HepG2 (cell line): Measurements from ENCODE around the gene CENPP. TPM values are rescaled to one million over a fixed set of nuclear protein-coding genes. Genes with fewer than 3 reads are reported as not detected.

Source experiments
- AGO1 ChIP-seq: fragments of 200-400 bp; formaldehyde crosslinking; IDR thresholded peaks from 2 replicates; pipeline ENCODE4 v1.6.1; 2017; ENCODE audit warnings: mild to moderate bottlenecking, low read depth, low read length, moderate library complexity; ENCODE audit not compliant: poor library complexity, severe bottlenecking
- HES4 ChIP-seq: sonication (generic); formaldehyde crosslinking; IDR thresholded peaks from 2 replicates; pipeline ENCODE4 v1.9.0; 2021; ENCODE audit warnings: mild to moderate bottlenecking, missing genetic modification reagents, borderline replicate concordance
- HMGA1 ChIP-seq: sonication (generic); formaldehyde crosslinking; conservative IDR thresholded peaks from 2 replicates; pipeline ENCODE4 v1.4.0; 2020; ENCODE audit warnings: missing genetic modification reagents
- MLLT10 ChIP-seq: sonication (generic); formaldehyde crosslinking; IDR thresholded peaks from 2 replicates; pipeline ENCODE4 v1.4.0; 2020; ENCODE audit warnings: missing genetic modification reagents
- RAD51 ChIP-seq: fragments of 450-650 bp; IDR thresholded peaks from 2 replicates; pipeline ENCODE4 v1.6.1; 2016; ENCODE audit warnings: borderline replicate concordance
- SRSF4 ChIP-seq: fragments of 200-400 bp; formaldehyde crosslinking; IDR thresholded peaks from one replicate; pipeline ENCODE4 v1.6.1; 2018; ENCODE audit warnings: mild to moderate bottlenecking, low read depth, low read length, moderate library complexity; ENCODE audit not compliant: poor library complexity, severe bottlenecking
- SUZ12 ChIP-seq: fragments of 150-350 bp; IDR thresholded peaks from 2 replicates; pipeline ENCODE4 v1.6.1; 2014; ENCODE audit warnings: low read depth, low read length
- TEAD2 ChIP-seq: sonication (generic); formaldehyde crosslinking; IDR thresholded peaks from 2 replicates; pipeline ENCODE4 v1.9.0; 2021; ENCODE audit warnings: missing genetic modification reagents
- ZMAT3 ChIP-seq: sonication (generic); formaldehyde crosslinking; conservative IDR thresholded peaks from 2 replicates; pipeline ENCODE4 v1.7.0; 2021; ENCODE audit warnings: missing genetic modification reagents
- ZNF224 ChIP-seq: sonication (generic); formaldehyde crosslinking; IDR thresholded peaks from 2 replicates; pipeline ENCODE4 v1.5.0; 2020; ENCODE audit warnings: mild to moderate bottlenecking, missing genetic modification reagents
- polyA plus RNA-seq, 8 experiments: library from polyadenylated mRNA; depleted of rRNA in 3 of 8; stranded (reverse) in 7 of 8; unstranded in 1 of 8; fragments of >200 nt; fragmentation: Illumina TruSeq in 4 of 8; extraction: Trizol in 4 of 8; gene quantifications; 2 replicates each; pipeline versions ENCODE4 v1.2.1 to v1.2.3, GENCODE V29; 2011 to 2016; ENCODE audit warnings: low read depth in 4 of 8, missing spikeins in 1 of 8, mixed read lengths in 1 of 8; ENCODE audit not compliant: insufficient read depth in 1 of 8
- total RNA-seq, 5 experiments: library from RNA; depleted of rRNA; stranded (reverse); fragments of >200 nt; fragmentation: Illumina TruSeq; extraction: Trizol; gene quantifications; 2 replicates each; pipeline ENCODE4 v1.2.3, GENCODE V29; 2016; ENCODE audit warnings: low read depth in 1 of 5
- TF ChIP-seq, protein P1 (sequence below): sonication (generic); formaldehyde crosslinking; IDR thresholded peaks from 2 replicates; pipeline ENCODE4 v1.4.0; 2020; ENCODE audit warnings: mild to moderate bottlenecking, missing genetic modification reagents, borderline replicate concordance
- TF ChIP-seq, protein P2 (sequence below): sonication (generic); formaldehyde crosslinking; IDR thresholded peaks from 2 replicates; pipeline ENCODE4 v1.4.0; 2020; ENCODE audit warnings: mild to moderate bottlenecking, missing genetic modification reagents
- TF ChIP-seq, protein P3 (sequence below): sonication (generic); formaldehyde crosslinking; IDR thresholded peaks from 2 replicates; pipeline ENCODE4 v1.4.0; 2020; ENCODE audit warnings: missing genetic modification reagents, mild to moderate bottlenecking, borderline replicate concordance
- TF ChIP-seq, protein P4 (sequence below): sonication (generic); formaldehyde crosslinking; conservative IDR thresholded peaks from 2 replicates; pipeline ENCODE4 v1.4.0; 2020; ENCODE audit warnings: missing genetic modification reagents

CENPP gene
- total and polyA plus RNA-seq, 2 of the 13 experiments (the other 11 are each of a cell fraction or from before 2014, with no cell fraction given) = 2.0 to 11.4 TPM

DNA sequence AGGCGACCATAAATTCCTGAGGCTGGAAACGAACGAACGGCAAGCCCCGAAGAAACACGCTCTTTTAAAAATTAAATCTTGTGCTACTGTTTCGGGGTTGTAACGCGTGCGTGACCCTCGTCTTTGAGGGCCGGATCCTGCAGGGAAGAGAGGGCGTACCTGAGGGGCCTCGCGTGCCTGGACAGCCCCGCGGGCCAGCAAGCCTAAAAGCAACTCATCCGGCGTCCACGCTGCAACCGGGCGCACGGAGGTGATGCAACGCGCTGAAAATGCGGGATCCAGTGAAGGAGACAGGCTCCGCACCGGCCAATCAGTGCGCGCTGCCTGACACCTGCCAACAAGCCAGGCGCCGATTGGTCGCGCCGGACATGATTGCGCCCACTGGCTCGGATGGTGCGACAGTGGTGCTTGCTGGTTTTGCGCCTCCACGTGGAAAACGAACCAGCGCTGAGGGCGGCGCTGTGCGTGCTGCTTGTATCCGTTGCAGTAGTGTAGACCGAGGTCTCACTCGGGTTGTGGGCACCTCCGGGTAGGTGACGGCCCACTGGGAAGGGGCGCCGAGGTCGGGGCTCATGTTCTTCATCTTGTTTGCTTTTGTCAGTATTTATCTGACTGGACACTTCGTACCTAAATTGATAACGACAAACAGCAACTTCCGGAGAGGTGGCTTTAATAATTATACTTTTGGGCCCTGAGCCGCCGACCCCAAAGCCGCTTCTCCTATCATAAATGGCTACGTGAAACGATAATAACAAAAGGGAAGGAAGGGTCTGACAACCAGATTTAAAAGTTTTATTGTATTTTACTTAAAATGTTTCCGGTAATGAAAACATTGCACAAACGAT, 32.1 kb upstream of the CENPP start, which contains the start of gene IARS1 (continued):
- TF ChIP-seq, protein P1, sequence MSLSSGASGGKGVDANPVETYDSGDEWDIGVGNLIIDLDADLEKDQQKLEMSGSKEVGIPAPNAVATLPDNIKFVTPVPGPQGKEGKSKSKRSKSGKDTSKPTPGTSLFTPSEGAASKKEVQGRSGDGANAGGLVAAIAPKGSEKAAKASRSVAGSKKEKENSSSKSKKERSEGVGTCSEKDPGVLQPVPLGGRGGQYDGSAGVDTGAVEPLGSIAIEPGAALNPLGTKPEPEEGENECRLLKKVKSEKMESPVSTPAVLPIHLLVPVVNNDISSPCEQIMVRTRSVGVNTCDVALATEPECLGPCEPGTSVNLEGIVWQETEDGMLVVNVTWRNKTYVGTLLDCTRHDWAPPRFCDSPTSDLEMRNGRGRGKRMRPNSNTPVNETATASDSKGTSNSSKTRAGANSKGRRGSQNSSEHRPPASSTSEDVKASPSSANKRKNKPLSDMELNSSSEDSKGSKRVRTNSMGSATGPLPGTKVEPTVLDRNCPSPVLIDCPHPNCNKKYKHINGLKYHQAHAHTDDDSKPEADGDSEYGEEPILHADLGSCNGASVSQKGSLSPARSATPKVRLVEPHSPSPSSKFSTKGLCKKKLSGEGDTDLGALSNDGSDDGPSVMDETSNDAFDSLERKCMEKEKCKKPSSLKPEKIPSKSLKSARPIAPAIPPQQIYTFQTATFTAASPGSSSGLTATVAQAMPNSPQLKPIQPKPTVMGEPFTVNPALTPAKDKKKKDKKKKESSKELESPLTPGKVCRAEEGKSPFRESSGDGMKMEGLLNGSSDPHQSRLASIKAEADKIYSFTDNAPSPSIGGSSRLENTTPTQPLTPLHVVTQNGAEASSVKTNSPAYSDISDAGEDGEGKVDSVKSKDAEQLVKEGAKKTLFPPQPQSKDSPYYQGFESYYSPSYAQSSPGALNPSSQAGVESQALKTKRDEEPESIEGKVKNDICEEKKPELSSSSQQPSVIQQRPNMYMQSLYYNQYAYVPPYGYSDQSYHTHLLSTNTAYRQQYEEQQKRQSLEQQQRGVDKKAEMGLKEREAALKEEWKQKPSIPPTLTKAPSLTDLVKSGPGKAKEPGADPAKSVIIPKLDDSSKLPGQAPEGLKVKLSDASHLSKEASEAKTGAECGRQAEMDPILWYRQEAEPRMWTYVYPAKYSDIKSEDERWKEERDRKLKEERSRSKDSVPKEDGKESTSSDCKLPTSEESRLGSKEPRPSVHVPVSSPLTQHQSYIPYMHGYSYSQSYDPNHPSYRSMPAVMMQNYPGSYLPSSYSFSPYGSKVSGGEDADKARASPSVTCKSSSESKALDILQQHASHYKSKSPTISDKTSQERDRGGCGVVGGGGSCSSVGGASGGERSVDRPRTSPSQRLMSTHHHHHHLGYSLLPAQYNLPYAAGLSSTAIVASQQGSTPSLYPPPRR = peak; percentile 70; the same call in 1 of the 2 replicates
- no peak for TF ChIP-seq RAD51
- TF ChIP-seq SRSF4 = no peak
- peak; percentile 80; the same call in 1 of the 2 replicates for TF ChIP-seq ZNF224 (CRISPR knock-in tag)
- no peak for TF ChIP-seq AGO1
- TF ChIP-seq ZMAT3 (CRISPR knock-in tag) = no peak; the same call in 1 of the 2 replicates
- peak; percentile 70; the same call in 1 of the 2 replicates for TF ChIP-seq MLLT10 (CRISPR knock-in tag)
- TF ChIP-seq, protein P2, sequence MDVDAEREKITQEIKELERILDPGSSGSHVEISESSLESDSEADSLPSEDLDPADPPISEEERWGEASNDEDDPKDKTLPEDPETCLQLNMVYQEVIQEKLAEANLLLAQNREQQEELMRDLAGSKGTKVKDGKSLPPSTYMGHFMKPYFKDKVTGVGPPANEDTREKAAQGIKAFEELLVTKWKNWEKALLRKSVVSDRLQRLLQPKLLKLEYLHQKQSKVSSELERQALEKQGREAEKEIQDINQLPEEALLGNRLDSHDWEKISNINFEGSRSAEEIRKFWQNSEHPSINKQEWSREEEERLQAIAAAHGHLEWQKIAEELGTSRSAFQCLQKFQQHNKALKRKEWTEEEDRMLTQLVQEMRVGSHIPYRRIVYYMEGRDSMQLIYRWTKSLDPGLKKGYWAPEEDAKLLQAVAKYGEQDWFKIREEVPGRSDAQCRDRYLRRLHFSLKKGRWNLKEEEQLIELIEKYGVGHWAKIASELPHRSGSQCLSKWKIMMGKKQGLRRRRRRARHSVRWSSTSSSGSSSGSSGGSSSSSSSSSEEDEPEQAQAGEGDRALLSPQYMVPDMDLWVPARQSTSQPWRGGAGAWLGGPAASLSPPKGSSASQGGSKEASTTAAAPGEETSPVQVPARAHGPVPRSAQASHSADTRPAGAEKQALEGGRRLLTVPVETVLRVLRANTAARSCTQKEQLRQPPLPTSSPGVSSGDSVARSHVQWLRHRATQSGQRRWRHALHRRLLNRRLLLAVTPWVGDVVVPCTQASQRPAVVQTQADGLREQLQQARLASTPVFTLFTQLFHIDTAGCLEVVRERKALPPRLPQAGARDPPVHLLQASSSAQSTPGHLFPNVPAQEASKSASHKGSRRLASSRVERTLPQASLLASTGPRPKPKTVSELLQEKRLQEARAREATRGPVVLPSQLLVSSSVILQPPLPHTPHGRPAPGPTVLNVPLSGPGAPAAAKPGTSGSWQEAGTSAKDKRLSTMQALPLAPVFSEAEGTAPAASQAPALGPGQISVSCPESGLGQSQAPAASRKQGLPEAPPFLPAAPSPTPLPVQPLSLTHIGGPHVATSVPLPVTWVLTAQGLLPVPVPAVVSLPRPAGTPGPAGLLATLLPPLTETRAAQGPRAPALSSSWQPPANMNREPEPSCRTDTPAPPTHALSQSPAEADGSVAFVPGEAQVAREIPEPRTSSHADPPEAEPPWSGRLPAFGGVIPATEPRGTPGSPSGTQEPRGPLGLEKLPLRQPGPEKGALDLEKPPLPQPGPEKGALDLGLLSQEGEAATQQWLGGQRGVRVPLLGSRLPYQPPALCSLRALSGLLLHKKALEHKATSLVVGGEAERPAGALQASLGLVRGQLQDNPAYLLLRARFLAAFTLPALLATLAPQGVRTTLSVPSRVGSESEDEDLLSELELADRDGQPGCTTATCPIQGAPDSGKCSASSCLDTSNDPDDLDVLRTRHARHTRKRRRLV (CRISPR knock-in tag) = 0 out of 2 replicates have a peak, but pooled peaks have one; percentile 33
- no peak for TF ChIP-seq HMGA1 (CRISPR knock-in tag)
- TF ChIP-seq, protein P3, sequence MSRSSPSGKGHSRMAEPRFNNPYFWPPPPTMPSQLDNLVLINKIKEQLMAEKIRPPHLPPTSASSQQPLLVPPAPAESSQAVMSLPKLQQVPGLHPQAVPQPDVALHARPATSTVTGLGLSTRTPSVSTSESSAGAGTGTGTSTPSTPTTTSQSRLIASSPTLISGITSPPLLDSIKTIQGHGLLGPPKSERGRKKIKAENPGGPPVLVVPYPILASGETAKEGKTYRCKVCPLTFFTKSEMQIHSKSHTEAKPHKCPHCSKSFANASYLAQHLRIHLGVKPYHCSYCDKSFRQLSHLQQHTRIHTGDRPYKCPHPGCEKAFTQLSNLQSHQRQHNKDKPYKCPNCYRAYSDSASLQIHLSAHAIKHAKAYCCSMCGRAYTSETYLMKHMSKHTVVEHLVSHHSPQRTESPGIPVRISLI = peak; percentile 27; the same call in 1 of the 2 replicates
- no peak for TF ChIP-seq SUZ12
- peak; percentile 67; the same call in 1 of the 2 replicates for TF ChIP-seq TEAD2 (CRISPR knock-in tag)
- TF ChIP-seq, protein P4, sequence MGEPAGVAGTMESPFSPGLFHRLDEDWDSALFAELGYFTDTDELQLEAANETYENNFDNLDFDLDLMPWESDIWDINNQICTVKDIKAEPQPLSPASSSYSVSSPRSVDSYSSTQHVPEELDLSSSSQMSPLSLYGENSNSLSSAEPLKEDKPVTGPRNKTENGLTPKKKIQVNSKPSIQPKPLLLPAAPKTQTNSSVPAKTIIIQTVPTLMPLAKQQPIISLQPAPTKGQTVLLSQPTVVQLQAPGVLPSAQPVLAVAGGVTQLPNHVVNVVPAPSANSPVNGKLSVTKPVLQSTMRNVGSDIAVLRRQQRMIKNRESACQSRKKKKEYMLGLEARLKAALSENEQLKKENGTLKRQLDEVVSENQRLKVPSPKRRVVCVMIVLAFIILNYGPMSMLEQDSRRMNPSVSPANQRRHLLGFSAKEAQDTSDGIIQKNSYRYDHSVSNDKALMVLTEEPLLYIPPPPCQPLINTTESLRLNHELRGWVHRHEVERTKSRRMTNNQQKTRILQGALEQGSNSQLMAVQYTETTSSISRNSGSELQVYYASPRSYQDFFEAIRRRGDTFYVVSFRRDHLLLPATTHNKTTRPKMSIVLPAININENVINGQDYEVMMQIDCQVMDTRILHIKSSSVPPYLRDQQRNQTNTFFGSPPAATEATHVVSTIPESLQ (CRISPR knock-in tag) = peak; percentile 76; the same call in 1 of the 2 replicates
- TF ChIP-seq HES4 = peak; percentile 68; the same call in 1 of the 2 replicates
